ENCODE results near the gene RUBCN. TPM values are rescaled to one million over a fixed set of nuclear protein-coding genes. Genes with fewer than 3 reads are reported as not detected.

Gene RUBCN
- total and polyA plus RNA-seq, 2 donors from 2014 or later = 4.4 to 31.5 TPM

DNA sequence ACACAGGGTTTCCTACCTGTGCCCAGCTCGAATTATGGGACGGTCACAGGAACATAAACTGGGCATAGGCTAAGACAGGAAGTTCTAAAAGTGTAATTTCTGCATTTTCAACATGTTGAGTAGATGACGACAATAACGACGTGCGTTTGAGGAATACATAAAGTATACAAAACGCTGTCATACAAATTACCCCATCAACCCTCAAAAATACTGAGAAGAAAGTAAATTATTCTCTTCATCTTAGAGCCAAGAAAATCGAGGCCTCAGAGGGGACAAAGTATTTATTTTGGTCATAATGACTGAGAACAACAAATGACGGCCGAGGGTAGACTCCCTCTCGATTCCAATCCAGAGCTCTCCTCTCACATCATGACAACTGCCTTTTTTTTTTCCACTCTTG is 60.8 kb downstream of the RUBCN start:
- Histone ChIP-seq H3K27ac (ENCODE audit: low read depth in 2 of 2, low read length in 2 of 2) (no peak overlapping the region), H3K36me3 (ENCODE audit: control insufficient read depth in 2 of 3, insufficient read depth in 3 of 3, low read length in 3 of 3) (peaks cover 0 to 21% (median 15%) of the 10 kb centered on the region in 3 donors), H3K9ac (ENCODE audit: low read length in 3 of 3) (no peak overlapping the region), H3K27me3 (ENCODE audit: control insufficient read depth, insufficient read depth, low read length) (no peaks in the 10 kb centered on the region), H3K4me3 (ENCODE audit: low read length in 3 of 3) (no peak overlapping the region), H3K9me3 (ENCODE audit: control insufficient read depth in 2 of 3, insufficient read depth in 1 of 3, low read length in 3 of 3) (no peaks in the 10 kb centered on the region), H3K4me1 (ENCODE audit: control insufficient read depth in 2 of 3, insufficient read depth in 2 of 3, low read depth in 1 of 3, low read length in 3 of 3) (peaks cover 0 to 4% (median 0%) of the 10 kb centered on the region in 3 donors)
- no peak for FAIRE-seq
- TF ChIP-seq, protein P1, sequence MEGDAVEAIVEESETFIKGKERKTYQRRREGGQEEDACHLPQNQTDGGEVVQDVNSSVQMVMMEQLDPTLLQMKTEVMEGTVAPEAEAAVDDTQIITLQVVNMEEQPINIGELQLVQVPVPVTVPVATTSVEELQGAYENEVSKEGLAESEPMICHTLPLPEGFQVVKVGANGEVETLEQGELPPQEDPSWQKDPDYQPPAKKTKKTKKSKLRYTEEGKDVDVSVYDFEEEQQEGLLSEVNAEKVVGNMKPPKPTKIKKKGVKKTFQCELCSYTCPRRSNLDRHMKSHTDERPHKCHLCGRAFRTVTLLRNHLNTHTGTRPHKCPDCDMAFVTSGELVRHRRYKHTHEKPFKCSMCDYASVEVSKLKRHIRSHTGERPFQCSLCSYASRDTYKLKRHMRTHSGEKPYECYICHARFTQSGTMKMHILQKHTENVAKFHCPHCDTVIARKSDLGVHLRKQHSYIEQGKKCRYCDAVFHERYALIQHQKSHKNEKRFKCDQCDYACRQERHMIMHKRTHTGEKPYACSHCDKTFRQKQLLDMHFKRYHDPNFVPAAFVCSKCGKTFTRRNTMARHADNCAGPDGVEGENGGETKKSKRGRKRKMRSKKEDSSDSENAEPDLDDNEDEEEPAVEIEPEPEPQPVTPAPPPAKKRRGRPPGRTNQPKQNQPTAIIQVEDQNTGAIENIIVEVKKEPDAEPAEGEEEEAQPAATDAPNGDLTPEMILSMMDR (IDR thresholded peaks at IDR 0.05; ENCODE audit: borderline replicate concordance, extremely low read depth, insufficient read depth) = no peak
- DNase-seq = no peak
- intact Hi-C loops (cut with DNase I) = no loop called here

DNA sequence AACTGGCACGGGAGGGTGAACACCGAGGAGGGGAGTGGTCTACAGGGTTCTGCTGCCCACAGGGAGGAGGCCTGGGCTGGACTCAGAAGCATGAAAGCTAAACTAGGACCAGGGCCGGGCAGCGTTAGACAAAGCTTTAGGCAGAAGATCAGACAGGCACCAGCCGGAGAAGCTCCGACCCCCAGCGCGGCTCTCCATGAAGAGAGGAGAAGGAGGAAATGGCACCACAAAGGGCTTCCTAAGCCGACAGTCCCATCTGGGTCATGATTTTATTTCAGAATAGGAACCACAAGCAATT is 61.2 kb downstream of the RUBCN start:
- Histone ChIP-seq H3K4me1 (ENCODE audit: control insufficient read depth in 2 of 3, insufficient read depth in 2 of 3, low read depth in 1 of 3, low read length in 3 of 3) (peaks cover 0 to 4% (median 0%) of the 10 kb centered on the region in 3 donors), H3K27me3 (ENCODE audit: control insufficient read depth, insufficient read depth, low read length) (no peaks in the 10 kb centered on the region), H3K27ac (ENCODE audit: low read depth in 2 of 2, low read length in 2 of 2) (no peak overlapping the region), H3K36me3 (ENCODE audit: control insufficient read depth in 2 of 3, insufficient read depth in 3 of 3, low read length in 3 of 3) (peaks cover 0 to 18% (median 14%) of the 10 kb centered on the region in 3 donors), H3K4me3 (ENCODE audit: low read length in 3 of 3) (no peak overlapping the region), H3K9ac (ENCODE audit: low read length in 3 of 3) (no peak overlapping the region), H3K9me3 (ENCODE audit: control insufficient read depth in 2 of 3, insufficient read depth in 1 of 3, low read length in 3 of 3) (no peaks in the 10 kb centered on the region)
- intact Hi-C loops (cut with DNase I) = no loop called here
- TF ChIP-seq, protein P1 (IDR thresholded peaks at IDR 0.05; ENCODE audit: borderline replicate concordance, extremely low read depth, insufficient read depth) = no peak
- DNase-seq = no peak
- FAIRE-seq = no peak

DNA sequence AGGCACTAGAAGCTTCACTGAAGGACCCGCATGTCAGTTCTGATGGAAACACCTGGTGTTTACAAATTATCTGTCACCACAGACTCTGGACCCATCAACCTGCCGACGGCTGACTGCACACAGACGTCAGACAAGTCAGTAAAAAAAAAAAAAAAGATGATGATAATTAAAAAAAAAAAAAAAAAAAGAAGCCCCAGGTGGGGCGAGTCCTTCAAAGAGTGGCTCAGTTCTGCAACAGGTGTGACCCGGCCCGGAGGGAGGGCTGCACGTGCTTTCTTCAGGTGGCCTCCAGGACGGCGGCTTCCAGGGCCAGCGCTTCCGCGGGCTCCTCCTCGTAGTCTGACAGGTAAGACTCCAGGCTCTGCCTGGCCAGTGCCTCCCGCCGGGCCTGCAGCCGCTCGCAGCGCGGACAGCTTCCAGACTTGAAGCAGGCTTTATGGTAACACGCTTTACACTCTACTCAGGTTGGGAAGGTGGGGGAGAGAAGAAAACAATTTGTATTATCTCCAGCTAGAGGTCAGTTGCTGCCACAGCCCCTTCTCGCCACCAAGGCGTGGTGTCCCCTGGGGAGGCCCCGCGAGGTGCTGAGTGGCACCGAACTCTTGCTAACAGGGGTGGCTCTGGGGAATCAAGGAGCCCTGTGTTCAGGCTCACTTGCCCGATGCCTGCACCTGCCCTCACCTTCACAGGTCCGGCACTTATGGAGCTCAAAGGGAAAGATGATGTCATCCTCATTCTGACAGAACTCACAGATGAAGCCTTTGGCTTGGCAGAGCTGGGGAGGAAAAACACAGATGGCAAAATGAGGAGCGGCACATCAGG is 61.8 kb downstream of the RUBCN start:
- Histone ChIP-seq H3K4me3 (ENCODE audit: low read length in 3 of 3) (no peak overlapping the region), H3K9ac (ENCODE audit: low read length in 3 of 3) (no peak overlapping the region), H3K27ac (ENCODE audit: low read depth in 2 of 2, low read length in 2 of 2) (no peak overlapping the region), H3K36me3 (ENCODE audit: control insufficient read depth in 2 of 3, insufficient read depth in 3 of 3, low read length in 3 of 3) (peaks cover 0 to 17% (median 14%) of the 10 kb centered on the region in 3 donors), H3K9me3 (ENCODE audit: control insufficient read depth in 2 of 3, insufficient read depth in 1 of 3, low read length in 3 of 3) (no peaks in the 10 kb centered on the region), H3K4me1 (ENCODE audit: control insufficient read depth in 2 of 3, insufficient read depth in 2 of 3, low read depth in 1 of 3, low read length in 3 of 3) (peaks cover 0 to 4% (median 0%) of the 10 kb centered on the region in 3 donors), H3K27me3 (ENCODE audit: control insufficient read depth, insufficient read depth, low read length) (no peaks in the 10 kb centered on the region)
- FAIRE-seq (no peak), DNase-seq (no peak)
- intact Hi-C loops (cut with DNase I) = no loop called here
- TF ChIP-seq, protein P1 (IDR thresholded peaks at IDR 0.05; ENCODE audit: borderline replicate concordance, extremely low read depth, insufficient read depth) = no peak

All from kidney (tissue), 14 donors.